GM13976 (cell line): ENCODE data around the gene RBM3.

Experiments
- DNase-seq: peaks from one replicate; pipeline ENCODE4 v3.0.0; 2012; ENCODE audit warnings: low spot score
- in situ Hi-C: fragments of 300-500 bp; cut with MboI; formaldehyde crosslinking; loops from one replicate; pipeline ENCODE4 v1.12.0; 2022; ENCODE audit warnings: low sequenced_read_pairs, mixed read lengths, inconsistent platforms; ENCODE audit not compliant: unreplicated experiment
- TF ChIP-seq, protein P1 (sequence below): IDR thresholded peaks from 2 replicates; pipeline ENCODE4 v1.5.1; 2012; ENCODE audit warnings: borderline replicate concordance, mild to moderate bottlenecking; ENCODE audit not compliant: insufficient read depth; ENCODE audit errors: extremely low read depth, missing control alignments, control extremely low read depth

RBM3 gene

GRCh38 chrX:48611703-48612102 is 37.4 kb downstream of the RBM3 start:
- DNase-seq, result no peak
- in situ Hi-C loops, result no loop called here
- TF ChIP-seq, protein P1, sequence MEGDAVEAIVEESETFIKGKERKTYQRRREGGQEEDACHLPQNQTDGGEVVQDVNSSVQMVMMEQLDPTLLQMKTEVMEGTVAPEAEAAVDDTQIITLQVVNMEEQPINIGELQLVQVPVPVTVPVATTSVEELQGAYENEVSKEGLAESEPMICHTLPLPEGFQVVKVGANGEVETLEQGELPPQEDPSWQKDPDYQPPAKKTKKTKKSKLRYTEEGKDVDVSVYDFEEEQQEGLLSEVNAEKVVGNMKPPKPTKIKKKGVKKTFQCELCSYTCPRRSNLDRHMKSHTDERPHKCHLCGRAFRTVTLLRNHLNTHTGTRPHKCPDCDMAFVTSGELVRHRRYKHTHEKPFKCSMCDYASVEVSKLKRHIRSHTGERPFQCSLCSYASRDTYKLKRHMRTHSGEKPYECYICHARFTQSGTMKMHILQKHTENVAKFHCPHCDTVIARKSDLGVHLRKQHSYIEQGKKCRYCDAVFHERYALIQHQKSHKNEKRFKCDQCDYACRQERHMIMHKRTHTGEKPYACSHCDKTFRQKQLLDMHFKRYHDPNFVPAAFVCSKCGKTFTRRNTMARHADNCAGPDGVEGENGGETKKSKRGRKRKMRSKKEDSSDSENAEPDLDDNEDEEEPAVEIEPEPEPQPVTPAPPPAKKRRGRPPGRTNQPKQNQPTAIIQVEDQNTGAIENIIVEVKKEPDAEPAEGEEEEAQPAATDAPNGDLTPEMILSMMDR, result no peak

GRCh38 chrX:48613502-48614160 is 39.3 kb downstream of the RBM3 start:
- TF ChIP-seq, protein P1, result no peak
- DNase-seq, result no peak
- in situ Hi-C loops, result no loop called here

GRCh38 chrX:48616576-48616975 is 42.3 kb downstream of the RBM3 start:
- in situ Hi-C loops, result no loop called here
- TF ChIP-seq, protein P1, result no peak
- DNase-seq, result no peak

DNA sequence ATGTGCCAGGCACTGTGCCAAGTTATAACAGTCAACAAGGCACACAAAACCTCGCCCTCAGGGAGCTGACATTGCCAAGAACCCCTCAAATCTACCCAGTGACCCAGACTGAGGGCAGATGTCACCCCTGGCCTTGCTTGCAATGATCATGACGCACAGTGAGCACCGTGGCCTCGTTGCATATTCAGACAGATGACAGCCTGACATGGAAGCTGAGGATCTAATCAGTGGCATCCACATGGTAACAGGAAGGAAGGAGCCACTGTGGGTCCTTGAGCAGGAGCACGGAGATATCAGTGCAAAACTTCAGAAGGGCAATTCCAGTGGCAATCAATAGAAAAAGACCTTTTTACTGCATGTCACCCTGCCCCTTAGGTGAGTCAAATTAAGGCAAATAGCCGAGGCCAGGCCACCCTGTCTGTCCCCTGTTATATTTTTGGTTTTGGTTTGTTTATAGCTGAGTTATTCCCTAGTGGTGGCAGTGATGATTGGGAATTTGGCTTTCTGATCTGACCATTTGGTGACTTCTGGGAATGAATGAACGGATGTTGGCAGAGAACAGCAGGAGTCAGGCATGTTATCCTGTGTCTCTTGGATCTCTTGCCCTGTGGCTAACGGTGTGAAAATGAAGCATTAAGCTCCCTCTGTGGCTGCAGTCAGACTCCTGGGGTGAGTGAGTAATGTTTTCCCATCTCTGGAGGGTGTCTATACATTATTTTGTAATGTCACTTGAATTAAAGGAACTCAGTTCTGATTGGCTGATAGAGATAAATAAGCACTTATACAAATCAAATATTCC is 43.5 kb downstream of the RBM3 start:
- no peak for DNase-seq
- in situ Hi-C loops, result no loop called here
- TF ChIP-seq, protein P1, result no peak

DNA sequence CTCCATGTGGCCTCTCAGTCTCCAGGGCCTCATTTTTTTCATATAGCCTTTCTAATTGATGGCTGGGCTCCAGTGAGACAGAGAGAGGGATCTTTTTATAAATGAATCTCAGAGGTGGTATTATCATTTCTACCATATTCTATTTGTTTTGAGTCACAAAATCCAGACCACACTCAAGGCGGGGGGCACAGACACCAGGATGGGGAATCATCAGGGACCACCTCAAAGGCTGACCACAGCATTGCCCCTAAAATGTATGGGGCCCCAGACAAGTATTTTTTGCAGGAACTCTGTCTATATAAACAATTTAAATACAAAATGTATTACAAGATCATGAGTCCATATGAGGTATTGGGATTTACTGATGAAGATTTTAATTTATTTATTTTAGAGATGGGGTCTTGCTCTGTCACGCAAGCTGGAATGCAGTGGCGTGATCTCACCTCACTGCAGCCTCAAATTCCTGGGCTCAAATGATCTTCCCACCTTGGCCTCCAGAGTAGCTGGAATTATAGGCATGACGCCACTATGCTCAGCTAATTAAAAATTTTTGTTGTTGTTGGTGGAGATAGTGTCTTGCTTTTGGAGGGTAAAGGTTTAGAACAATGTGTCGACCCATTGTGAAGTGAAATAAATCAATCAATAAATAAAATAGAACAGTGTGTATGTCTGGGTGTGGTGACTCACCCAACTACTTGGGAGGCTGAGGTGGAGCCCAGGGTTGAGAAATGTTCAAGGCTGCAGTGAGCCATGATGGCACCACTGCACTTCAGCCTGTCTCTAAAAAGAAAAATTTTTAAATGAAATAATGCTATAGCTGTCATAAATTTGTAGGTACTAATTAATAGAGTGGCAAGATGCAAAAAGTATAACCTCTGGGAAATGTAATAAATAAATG is 52.4 kb downstream of the RBM3 start:
- no peak for DNase-seq
- TF ChIP-seq, protein P1, result no peak
- in situ Hi-C loops, result no loop called here
